ENCODE data around the gene RBFOX2.

- TF ChIP-seq EP300 (IDR thresholded peaks at IDR 0.05; ENCODE audit: borderline replicate concordance) = no peak
- TF ChIP-seq MAX (IDR thresholded peaks at IDR 0.05) = no peak
- no peak for TF ChIP-seq NFIC (IDR thresholded peaks at IDR 0.05)
- TF ChIP-seq USF1 (IDR thresholded peaks at IDR 0.05) = no peak
- no peak for TF ChIP-seq REST (IDR thresholded peaks at IDR 0.05; ENCODE audit: low read depth)
Measured at GRCh38 chr22:35981900-35982299, 46.7 kb downstream of the RBFOX2 start.

All from Ishikawa (cell line).